ENCODE results near the gene NFE2.

The NFE2 gene

DNA sequence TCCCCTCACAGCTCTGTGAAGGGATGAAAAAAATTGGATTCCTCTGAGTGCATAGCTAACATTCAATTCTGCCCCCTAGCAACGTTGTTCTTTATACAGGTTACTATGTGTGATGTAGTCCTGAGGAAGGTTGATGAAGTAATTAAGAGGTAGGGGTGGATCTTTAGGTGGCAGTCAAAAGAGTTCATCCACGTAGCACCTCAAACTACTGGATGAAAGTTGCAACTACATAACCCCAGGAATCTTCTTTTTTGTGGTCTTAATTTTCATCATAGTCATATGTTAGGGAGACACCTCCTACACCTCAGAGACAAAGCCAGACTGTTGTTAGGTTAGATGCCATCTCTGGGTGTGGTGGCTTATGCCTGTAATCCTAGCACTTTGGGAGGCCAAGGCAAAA is 10.2 kb upstream of the NFE2 start:
- DNase-seq (ENCODE audit: extremely low spot score, insufficient read length, low read depth) (no peak), FAIRE-seq (no peak)

DNA sequence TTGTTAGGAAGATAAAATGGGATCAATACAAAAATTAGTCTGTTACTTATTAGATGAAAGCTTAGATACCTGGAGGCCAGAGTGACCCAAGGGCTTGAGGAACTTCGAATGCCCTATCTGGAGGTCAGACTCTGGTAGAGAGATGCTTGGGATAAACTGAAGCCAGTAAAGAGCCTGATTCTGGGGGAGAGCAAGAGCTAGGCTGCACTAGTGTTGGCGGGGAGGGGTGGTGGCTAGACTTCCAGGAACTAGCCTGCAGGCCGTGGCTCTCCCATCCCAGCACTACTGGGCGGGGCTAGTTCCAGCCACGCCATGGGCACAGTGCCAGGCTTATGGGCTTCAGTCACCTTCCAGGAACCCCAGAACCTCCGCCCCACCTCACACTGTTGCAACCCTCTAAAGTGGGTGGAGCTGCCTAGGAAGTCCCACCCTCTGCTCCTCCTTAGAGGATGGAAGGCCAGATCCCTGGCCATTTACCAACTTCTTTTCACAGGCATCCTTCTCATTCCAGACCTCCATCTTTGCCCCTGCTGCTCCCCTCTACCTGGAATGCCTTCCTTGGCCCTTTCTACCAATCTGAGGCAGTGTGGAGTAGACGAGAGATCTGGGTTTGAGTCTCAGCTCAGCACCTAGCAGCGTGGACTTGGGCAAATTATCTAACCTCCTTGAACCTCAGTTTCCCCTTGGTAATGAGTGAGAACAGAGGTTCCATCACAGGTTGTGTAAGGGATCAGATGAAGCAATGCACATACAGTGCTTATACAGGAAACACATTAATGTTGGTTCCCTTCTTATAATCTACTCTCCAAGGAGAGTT is 6.3 kb upstream of the NFE2 start:
- FAIRE-seq (no peak), DNase-seq (ENCODE audit: extremely low spot score, insufficient read length, low read depth) (no peak)

GRCh38 chr12:54304187-54304810 is 3.5 kb upstream of the NFE2 start:
- DNase-seq (ENCODE audit: extremely low spot score, insufficient read length, low read depth): no peak
- FAIRE-seq: no peak

- no peak for DNase-seq (ENCODE audit: extremely low spot score, insufficient read length, low read depth)
- no peak for FAIRE-seq
Observed at GRCh38 chr12:54303640-54304039, 2.8 kb upstream of the NFE2 start.

DNA sequence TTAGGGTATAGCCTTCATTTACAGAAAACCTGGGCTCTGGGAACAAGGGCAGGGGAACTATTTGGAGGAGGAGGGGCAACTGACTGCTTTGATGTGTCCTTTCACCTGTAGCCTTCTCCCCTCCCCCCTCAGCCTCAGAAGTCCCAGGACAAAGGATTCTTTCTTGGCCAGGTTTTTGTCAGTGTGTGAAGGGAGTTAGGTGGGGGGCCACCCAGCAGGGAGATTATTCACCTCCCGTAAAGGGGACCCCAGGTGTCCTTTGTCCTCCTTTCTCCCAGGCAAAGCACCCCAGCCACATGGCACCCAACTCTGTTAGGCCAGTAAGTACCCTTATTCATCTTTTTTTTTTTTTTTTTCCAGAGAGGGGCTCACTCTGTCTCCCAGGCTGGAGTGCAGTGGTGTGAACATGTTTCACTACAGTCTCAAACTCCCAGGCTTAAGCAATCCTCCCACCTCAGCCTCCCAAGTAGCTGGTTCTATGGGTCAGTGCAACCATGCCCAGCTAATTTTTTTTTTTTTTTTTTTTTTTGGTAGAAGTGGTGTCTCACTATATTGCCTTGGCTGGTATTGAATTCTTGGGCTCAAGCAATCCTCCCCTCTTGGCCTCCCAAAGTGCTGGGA is 723 bp upstream of the NFE2 start:
- FAIRE-seq (no peak), DNase-seq (ENCODE audit: extremely low spot score, insufficient read length, low read depth) (no peak)

DNA sequence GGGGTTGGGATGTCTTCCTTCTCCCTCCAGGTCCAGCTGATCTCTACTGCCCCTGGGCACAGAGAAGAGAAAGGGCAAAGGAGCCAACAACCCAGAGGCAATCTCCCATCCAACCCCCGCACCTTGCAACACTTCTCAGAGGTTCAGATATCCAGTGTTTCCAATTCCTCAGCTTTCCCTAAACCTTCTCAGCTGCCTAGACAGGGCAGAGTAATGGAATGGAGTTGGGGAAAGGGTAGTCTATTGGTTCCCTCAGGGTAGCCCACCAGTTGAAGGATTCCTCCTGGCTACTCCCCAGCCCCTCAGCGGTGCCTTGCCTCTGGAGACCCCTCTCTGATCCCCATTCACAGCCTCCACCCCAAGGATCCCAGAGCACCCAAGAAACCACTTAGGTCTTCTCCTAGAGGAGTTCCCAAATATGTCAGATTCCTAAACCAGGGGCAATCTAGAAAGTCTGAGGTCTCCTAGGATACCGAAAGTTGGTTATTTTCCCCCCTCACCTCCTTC is 537 bp downstream of the NFE2 start:
- DNase-seq (ENCODE audit: extremely low spot score, insufficient read length, low read depth): no peak
- no peak for FAIRE-seq

GRCh38 chr12:54299515-54300224 is 1.1 kb downstream of the NFE2 start:
- no peak for FAIRE-seq

GRCh38 chr12:54298904-54299303 is 1.9 kb downstream of the NFE2 start:
- DNase-seq (ENCODE audit: extremely low spot score, insufficient read length, low read depth): no peak
- no peak for FAIRE-seq

More at GRCh38 chr12:54299515-54300224, 1.1 kb downstream of the NFE2 start:
- no peak for DNase-seq (ENCODE audit: extremely low spot score, insufficient read length, low read depth)

- DNase-seq (ENCODE audit: extremely low spot score, insufficient read length, low read depth) (no peak), FAIRE-seq (no peak)
Observed at GRCh38 chr12:54296393-54297099, 4.3 kb downstream of the NFE2 start.

GRCh38 chr12:54294953-54295566 is 5.8 kb downstream of the NFE2 start:
- DNase-seq (ENCODE audit: extremely low spot score, insufficient read length, low read depth): no peak
- FAIRE-seq: no peak

DNA sequence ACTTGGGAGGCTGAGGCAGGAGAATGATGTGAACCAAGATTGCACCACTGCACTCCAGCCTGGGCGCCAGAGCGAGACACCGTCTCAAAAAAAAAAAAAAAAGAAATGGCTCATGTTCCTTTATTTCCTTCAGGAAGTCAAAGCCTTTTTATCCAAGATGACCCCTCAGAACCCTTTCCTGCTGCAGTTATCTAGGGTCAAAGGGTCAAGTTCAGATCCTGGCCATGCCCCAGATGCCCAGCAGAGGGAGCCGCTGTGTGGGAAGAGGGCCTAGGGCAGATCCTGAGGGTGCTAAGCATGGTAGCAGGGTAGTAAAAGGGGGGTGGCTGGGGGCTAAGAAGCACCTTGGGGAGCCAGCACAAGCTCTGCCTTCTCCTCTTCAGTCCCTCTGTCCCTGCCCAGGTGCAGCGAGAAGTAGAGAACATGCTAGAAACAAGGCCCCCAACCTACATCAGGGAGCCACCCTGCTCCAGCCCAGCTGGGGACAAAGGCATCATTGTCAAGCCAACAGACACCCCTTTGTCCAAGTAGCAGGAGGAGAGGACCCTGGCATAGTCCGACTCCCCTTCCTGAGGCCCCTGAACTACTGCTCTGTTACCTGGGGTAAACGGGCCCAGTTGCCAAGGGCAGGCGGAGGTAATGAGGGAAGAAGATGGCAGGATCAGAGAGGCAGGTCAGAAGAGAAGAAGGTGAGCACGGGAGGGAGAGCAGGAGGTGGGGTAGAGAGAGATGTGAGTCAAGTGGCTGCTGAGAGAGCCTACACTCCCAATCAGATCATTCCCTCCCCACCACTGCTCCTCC is 6.5 kb downstream of the NFE2 start:
- FAIRE-seq (no peak), DNase-seq (ENCODE audit: extremely low spot score, insufficient read length, low read depth) (peak; percentile 65)

DNA sequence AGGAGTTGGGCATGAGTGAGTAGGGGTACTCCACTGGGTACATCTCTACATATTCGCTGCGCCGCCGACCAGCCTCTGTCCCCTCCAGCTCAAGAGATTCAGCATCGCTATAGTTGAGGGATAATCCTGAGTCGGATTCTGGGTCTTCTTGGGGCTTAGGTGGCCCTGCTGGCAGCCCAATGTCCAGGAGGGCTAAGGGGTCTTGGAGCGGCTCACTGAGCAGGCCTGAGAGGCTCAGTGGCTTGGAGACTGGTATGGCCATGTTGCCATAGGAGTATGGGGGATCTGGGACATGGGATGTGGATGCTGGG is 7.9 kb downstream of the NFE2 start:
- DNase-seq (ENCODE audit: extremely low spot score, insufficient read length, low read depth) (no peak), FAIRE-seq (no peak)

- no peak for FAIRE-seq
Observed at GRCh38 chr12:54292083-54292930, 8.5 kb downstream of the NFE2 start.

GRCh38 chr12:54287261-54288157 is 13.3 kb downstream of the NFE2 start:
- DNase-seq (ENCODE audit: extremely low spot score, insufficient read length, low read depth) (no peak), FAIRE-seq (no peak)

More at GRCh38 chr12:54292083-54292930, 8.5 kb downstream of the NFE2 start:
- no peak for DNase-seq (ENCODE audit: extremely low spot score, insufficient read length, low read depth)

DNA sequence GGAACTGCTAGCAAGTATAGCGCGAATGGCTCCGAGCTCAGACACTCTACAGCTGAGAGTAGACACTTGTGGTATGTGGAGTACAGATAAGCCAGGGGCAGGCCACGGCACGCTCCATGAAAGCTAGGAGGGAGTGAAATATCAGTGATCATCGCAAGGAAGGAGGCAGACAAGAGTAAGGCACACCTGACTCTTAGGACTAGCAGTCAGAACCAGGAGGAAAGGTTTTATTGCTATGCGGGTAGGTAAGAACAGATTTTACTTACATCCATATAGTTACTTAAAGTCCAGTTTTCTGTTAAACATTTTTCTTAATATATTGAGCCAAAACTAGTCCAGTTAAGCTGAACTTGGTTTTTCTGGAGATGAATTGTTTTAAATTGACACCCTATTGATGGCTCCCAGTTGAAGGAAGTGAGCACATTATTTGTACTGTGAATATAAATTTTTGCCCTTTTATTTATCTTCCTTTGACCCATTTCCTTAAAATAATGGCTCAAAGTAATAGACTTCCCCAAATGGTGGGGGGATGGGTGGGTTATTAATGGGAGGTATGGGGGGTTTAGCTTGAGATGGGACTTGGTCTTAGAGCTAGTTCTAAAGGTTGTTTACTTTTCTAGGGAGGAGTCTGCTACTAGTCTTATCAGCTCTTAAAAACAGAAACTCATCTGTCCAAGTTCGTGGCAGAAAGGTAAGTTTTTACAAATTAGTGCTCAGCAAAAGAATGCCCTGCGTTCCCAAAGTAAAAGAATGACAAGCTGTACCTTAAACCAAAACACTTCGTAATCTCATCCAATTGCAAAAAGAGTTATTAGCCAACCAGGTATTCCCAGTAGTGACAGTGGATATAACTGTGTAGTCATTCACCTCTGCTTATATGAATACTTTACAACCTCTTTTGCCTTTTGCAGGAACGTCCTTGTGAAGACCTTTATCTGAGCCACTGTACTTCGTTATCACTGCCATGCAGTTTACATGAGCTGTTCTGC is 14.5 kb downstream of the NFE2 start:
- FAIRE-seq: no peak
- DNase-seq (ENCODE audit: extremely low spot score, insufficient read length, low read depth): no peak

All from GM18507 (cell line).